Neural progenitor cell (in vitro differentiated cells): ENCODE results near the gene RALGDS.

Experiments
- EZH2phosphoT487 ChIP-seq: fragments of 200-600 bp; sonication (generic); IDR thresholded peaks from 2 replicates; pipeline ENCODE4 v1.6.1; 2017; ENCODE audit warnings: antibody characterized with exemption
- TF ChIP-seq, protein P1 (sequence below): fragments of 200-600 bp; sonication (generic); IDR thresholded peaks from 2 replicates; pipeline ENCODE4 v1.5.1; 2017; ENCODE audit warnings: antibody characterized with exemption, mild to moderate bottlenecking

DNA sequence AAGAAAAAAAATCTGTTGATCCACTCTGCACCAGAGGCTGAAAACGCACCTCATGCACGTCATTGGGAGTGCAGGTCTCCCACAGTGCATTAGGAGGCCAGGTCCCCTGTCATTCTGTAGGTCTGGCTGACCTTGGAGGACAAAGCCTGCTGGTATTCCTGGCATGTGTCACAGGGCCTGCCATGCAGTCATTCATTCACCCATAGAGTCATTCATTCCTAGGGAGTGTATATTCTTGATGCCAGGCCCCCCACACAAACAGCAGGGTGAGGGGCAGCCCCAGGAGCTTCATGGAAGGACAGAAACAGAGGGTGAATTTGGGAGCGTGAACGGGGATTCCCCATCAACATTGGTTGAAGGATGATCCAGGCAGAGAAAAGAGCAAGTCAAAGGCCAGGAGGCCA, 40.5 kb upstream of the RALGDS start:
- TF ChIP-seq, protein P1, sequence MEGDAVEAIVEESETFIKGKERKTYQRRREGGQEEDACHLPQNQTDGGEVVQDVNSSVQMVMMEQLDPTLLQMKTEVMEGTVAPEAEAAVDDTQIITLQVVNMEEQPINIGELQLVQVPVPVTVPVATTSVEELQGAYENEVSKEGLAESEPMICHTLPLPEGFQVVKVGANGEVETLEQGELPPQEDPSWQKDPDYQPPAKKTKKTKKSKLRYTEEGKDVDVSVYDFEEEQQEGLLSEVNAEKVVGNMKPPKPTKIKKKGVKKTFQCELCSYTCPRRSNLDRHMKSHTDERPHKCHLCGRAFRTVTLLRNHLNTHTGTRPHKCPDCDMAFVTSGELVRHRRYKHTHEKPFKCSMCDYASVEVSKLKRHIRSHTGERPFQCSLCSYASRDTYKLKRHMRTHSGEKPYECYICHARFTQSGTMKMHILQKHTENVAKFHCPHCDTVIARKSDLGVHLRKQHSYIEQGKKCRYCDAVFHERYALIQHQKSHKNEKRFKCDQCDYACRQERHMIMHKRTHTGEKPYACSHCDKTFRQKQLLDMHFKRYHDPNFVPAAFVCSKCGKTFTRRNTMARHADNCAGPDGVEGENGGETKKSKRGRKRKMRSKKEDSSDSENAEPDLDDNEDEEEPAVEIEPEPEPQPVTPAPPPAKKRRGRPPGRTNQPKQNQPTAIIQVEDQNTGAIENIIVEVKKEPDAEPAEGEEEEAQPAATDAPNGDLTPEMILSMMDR: no peak
- no peak for TF ChIP-seq EZH2phosphoT487
